ENCODE data around the gene NOC2L. TPM values are rescaled to one million over a fixed set of nuclear protein-coding genes. Genes with fewer than 3 reads are reported as not detected.

The NOC2L gene
- total RNA-seq, 2 experiments from 2014 or later: 50.2 to 52.0 TPM

DNA sequence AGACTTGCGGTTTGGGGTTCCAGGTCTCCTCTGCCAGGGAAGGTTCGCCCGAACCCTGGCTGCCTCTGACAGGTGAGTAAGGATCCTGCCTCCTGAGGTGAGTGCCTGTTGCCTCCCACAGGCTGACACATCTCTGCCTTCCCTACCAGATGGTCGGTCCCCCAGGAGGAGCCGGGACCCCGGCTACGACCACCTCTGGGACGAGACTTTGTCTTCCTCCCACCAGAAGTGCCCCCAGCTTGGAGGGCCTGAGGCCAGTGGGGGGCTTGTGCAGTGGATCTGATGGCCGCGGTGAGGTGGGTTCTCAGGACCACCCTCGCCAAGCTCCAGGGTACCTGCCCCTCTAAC lies 15.2 kb upstream of the NOC2L start:
- H3K27me3 ChIP-seq (ENCODE audit: control insufficient read depth in 1 of 2, insufficient read depth in 2 of 2, low read length in 2 of 2): peaks cover 21 to 28% of the 10 kb centered on the region in 2 experiments
- Mint-ChIP-seq H3K4me1 (ENCODE audit: low read depth) (peaks cover 7% of the 10 kb centered on the region), H3K27me3 (peaks cover 23% of the 10 kb centered on the region), H3K9me3 (no peaks in the 10 kb centered on the region), H3K36me3 (ENCODE audit: low read depth) (no peaks in the 10 kb centered on the region), H3K27ac (no peak overlapping the region), H3K4me3 (no peak overlapping the region)
- intact Hi-C loops (cut with DNase I, micrococcal nuclease): no loop called here
- TF ChIP-seq, protein P1, sequence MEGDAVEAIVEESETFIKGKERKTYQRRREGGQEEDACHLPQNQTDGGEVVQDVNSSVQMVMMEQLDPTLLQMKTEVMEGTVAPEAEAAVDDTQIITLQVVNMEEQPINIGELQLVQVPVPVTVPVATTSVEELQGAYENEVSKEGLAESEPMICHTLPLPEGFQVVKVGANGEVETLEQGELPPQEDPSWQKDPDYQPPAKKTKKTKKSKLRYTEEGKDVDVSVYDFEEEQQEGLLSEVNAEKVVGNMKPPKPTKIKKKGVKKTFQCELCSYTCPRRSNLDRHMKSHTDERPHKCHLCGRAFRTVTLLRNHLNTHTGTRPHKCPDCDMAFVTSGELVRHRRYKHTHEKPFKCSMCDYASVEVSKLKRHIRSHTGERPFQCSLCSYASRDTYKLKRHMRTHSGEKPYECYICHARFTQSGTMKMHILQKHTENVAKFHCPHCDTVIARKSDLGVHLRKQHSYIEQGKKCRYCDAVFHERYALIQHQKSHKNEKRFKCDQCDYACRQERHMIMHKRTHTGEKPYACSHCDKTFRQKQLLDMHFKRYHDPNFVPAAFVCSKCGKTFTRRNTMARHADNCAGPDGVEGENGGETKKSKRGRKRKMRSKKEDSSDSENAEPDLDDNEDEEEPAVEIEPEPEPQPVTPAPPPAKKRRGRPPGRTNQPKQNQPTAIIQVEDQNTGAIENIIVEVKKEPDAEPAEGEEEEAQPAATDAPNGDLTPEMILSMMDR (IDR thresholded peaks at IDR 0.05): no peak
- H3K9me3 ChIP-seq (ENCODE audit: control insufficient read depth in 1 of 2, insufficient read depth in 1 of 2, low read length in 2 of 2): peaks cover 0 to 18% of the 10 kb centered on the region in 2 experiments
- DNase-seq (peak in 1 of 14 experiments; percentile 21), ATAC-seq (ENCODE audit: poor library complexity) (no peak)
- H3K4me1 ChIP-seq (ENCODE audit: insufficient read depth, low read length): peaks cover 11% of the 10 kb centered on the region
- H3K36me3 ChIP-seq (ENCODE audit: insufficient read depth, low read length): no peaks in the 10 kb centered on the region
- POLR2A ChIA-PET: no interaction called here
- no peak overlapping the region for H3K27ac ChIP-seq (ENCODE audit: low read depth in 1 of 2, low read length in 2 of 2)
- H3K4me3 ChIP-seq (ENCODE audit: low read length): no peak overlapping the region
- CTCF ChIA-PET: interaction anchor here (0.7 kb wide), 1 partner anchor 70 kb away, joined by 3 read pairs; no protein-coding TSS in a partner anchor

DNA sequence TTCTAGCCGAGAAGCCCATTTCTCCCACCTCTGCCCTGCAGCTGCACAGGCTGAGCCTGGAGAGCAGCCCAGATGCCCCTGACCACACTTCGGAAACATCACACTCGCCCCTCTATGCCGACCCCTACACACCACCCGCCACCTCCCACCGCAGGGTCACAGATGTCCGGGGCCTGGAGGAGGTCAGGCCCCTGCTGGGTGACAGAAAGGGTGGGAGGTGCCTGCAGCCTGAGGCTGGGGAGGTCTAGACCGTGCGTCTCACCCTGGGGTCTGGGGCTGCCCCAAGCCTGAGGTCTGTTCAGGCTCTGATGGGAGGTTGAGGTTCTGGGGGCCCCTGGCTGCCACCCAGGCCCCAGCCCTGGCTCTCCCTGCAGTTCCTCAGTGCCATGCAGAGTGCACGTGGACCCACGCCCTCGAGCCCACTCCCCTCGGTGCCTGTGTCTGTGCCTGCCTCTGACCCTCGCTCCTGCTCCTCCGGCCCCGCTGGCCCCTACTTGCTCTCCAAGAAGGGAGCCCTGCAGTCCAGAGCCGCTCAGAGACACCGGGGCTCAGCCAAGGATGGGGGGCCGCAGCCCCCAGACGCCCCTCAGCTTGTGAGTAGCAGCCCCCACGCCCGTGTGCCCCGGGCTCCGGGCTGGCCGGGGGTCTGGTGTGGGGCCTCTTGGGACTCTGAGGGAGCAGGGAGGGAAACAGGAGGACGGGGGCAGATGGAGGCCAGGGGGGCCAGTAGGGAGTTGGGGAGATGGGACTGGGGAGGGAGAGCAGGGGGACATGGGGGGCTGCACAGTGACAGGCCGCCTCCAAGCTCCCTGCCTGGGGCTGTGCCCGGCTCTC lies 14.6 kb upstream of the NOC2L start:
- DNase-seq: peak in 1 of 14 experiments; percentile 19
- TF ChIP-seq, protein P1 (IDR thresholded peaks at IDR 0.05): no peak
- H3K27ac ChIP-seq (ENCODE audit: low read depth in 1 of 2, low read length in 2 of 2): no peak overlapping the region
- no peaks in the 10 kb centered on the region for H3K9me3 Mint-ChIP-seq
- no peak overlapping the region for H3K4me3 Mint-ChIP-seq
- H3K4me3 ChIP-seq (ENCODE audit: low read length): no peak overlapping the region
- H3K4me1 Mint-ChIP-seq (ENCODE audit: low read depth): peaks cover 7% of the 10 kb centered on the region
- H3K27me3 Mint-ChIP-seq: peaks cover 28% of the 10 kb centered on the region
- H3K27ac Mint-ChIP-seq: no peak overlapping the region
- H3K36me3 Mint-ChIP-seq (ENCODE audit: low read depth): no peaks in the 10 kb centered on the region
- peaks cover 0 to 17% of the 10 kb centered on the region in 2 experiments for H3K9me3 ChIP-seq (ENCODE audit: control insufficient read depth in 1 of 2, insufficient read depth in 1 of 2, low read length in 2 of 2)
- intact Hi-C loops (cut with DNase I, micrococcal nuclease): no loop called here
- POLR2A ChIA-PET: no interaction called here
- peaks cover 21 to 28% of the 10 kb centered on the region in 2 experiments for H3K27me3 ChIP-seq (ENCODE audit: control insufficient read depth in 1 of 2, insufficient read depth in 2 of 2, low read length in 2 of 2)
- peaks cover 11% of the 10 kb centered on the region for H3K4me1 ChIP-seq (ENCODE audit: insufficient read depth, low read length)
- H3K36me3 ChIP-seq (ENCODE audit: insufficient read depth, low read length): no peaks in the 10 kb centered on the region
- ATAC-seq (ENCODE audit: poor library complexity): no peak
- CTCF ChIA-PET: no interaction called here

DNA sequence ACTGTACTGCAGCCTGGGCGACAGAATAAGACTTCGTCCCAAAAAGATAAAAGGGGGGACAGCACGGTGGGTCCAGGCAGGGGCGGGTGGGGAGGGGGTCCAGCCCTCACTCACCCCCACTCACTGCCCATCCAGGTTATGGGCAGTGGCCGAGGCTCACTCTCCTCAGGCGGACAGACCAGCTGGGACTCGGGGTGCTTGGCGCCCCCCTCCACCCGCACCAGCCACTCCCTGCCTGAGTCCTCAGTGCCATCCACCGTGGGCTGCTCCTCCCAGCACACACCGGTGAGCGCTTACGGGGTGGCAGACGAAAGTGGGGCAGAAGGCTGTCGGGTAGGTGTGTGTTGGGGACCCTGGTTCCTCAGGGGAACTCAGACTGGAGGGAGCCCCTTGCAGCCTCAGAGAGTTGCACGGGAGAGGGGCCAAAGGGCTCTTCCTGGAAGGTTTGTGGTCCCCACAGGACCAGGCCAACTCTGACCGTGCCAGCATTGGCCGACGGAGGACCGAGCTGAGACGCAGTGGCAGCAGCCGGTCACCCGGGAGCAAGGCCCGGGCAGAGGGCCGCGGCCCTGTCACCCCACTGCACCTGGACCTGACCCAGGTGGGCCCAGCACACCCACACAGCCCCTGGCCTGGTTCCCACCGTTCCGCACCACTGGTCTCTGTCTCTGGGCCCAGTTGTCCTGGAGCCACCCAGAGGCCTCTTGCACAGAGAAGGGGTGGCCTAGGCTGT lies 13.8 kb upstream of the NOC2L start:
- Histone ChIP-seq H3K4me1 (ENCODE audit: insufficient read depth, low read length) (peaks cover 11% of the 10 kb centered on the region), H3K9me3 (ENCODE audit: control insufficient read depth in 1 of 2, insufficient read depth in 1 of 2, low read length in 2 of 2) (peaks cover 0 to 15% of the 10 kb centered on the region in 2 experiments), H3K36me3 (ENCODE audit: insufficient read depth, low read length) (no peaks in the 10 kb centered on the region), H3K4me3 (ENCODE audit: low read length) (no peak overlapping the region), H3K27me3 (ENCODE audit: control insufficient read depth in 1 of 2, insufficient read depth in 2 of 2, low read length in 2 of 2) (peaks cover 21 to 28% of the 10 kb centered on the region in 2 experiments), H3K27ac (ENCODE audit: low read depth in 1 of 2, low read length in 2 of 2) (no peak overlapping the region)
- Mint-ChIP-seq H3K27me3 (peaks cover 30% of the 10 kb centered on the region), H3K9me3 (no peaks in the 10 kb centered on the region), H3K36me3 (ENCODE audit: low read depth) (no peaks in the 10 kb centered on the region), H3K4me1 (ENCODE audit: low read depth) (peaks cover 7% of the 10 kb centered on the region), H3K27ac (no peak overlapping the region), H3K4me3 (no peak overlapping the region)
- DNase-seq (peak in 1 of 14 experiments; percentile 23), ATAC-seq (ENCODE audit: poor library complexity) (no peak)
- POLR2A ChIA-PET: no interaction called here
- TF ChIP-seq, protein P1 (IDR thresholded peaks at IDR 0.05): no peak
- CTCF ChIA-PET: no interaction called here
- intact Hi-C loops (cut with DNase I, micrococcal nuclease): no loop called here
